HUES64 (cell line): Measurements from ENCODE around the gene MKI67.
"Not testable (repeated sequence)": the region's sequence is repeated elsewhere in the genome, so short reads cannot be mapped to it uniquely, and the experiment has no call there.

Source experiments
- H3K27ac ChIP-seq: 2 replicates; pipeline ENCODE4 v1.7.0; 2013; ENCODE audit warnings: low read depth, low read length, inconsistent platforms
- H3K27me3 ChIP-seq: 2 replicates; pipeline ENCODE4 v1.6.1; 2013; ENCODE audit warnings: mild to moderate bottlenecking, low read length; ENCODE audit not compliant: insufficient read depth
- H3K36me3 ChIP-seq: 2 replicates; pipeline ENCODE4 v1.6.1; 2013; ENCODE audit warnings: mild to moderate bottlenecking, low read length; ENCODE audit not compliant: insufficient read depth
- H3K4me1 ChIP-seq: 2 replicates; pipeline ENCODE4 v1.6.1; 2013; ENCODE audit warnings: mild to moderate bottlenecking, low read length, moderate library complexity; ENCODE audit not compliant: insufficient read depth
- H3K4me3 ChIP-seq: 2 replicates; pipeline ENCODE4 v1.5.1; 2013; ENCODE audit warnings: mild to moderate bottlenecking, low read length, moderate library complexity
- H3K9ac ChIP-seq: 2 replicates; pipeline ENCODE4 v1.6.1; 2013; ENCODE audit warnings: mild to moderate bottlenecking, low read depth, low read length
- H3K9me3 ChIP-seq: 2 replicates; pipeline ENCODE4 v1.6.1; 2013; ENCODE audit warnings: low read depth, low read length; ENCODE audit not compliant: insufficient read depth
- WGBS: fragments of 150-250, 120-280 bp; methylation state at CpG from one replicate; pipeline ENCODE4 v1.1.7; 2013; ENCODE audit warnings: missing lambda C conversion rate; 5-methylcytosine and 5-hydroxymethylcytosine counted together

MKI67 gene

GRCh38 chr10:128103229-128103714 lies 23.0 kb downstream of the MKI67 start:
- no peak overlapping the region for H3K27ac ChIP-seq
- 87% methylated on average over 8 of the region's 8 CpGs for WGBS
- H3K9ac ChIP-seq: no peak overlapping the region
- H3K27me3 ChIP-seq: no peaks in the 10 kb centered on the region
- H3K9me3 ChIP-seq: no peaks in the 10 kb centered on the region
- H3K36me3 ChIP-seq: peaks cover 100% of the 10 kb centered on the region
- no peak overlapping the region for H3K4me3 ChIP-seq
- H3K4me1 ChIP-seq: no peaks in the 10 kb centered on the region

DNA sequence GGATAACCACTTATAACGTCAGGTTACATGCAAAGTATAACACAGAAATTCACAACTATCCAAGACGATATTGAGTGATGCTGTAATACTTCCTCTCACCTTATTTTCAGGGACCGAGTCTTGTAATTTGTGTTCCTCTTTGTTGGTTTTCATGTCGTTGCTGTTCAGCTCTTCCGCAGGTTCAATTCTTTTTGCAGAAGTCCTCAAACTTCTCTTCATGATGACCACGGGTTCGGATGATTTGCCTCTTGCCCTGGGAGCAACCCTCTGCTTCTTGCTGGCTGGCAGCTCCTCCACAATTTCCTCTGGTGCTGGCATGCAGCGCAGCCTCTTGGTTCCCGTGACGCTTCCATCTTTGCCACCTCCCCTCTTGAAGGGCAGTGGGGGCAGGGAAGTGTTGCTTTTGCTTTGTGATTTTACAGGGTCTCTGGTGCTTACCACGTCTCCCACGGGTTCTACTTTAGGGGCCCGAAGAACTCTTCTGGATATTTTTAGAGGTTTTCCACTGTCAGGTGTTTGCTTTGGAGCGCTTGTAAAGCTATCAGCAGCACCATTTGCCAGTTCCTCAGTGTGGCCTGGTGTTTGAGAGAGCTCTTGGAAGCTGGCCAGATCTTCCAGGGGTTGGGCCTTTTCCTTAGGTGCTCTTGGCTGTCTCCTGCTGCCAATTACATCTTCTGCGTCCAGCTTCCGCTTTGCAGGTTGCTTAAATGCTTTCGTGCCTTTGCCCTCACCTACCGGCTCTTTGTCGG lies 23.6 kb downstream of the MKI67 start:
- Histone ChIP-seq H3K27ac (no peak overlapping the region), H3K27me3 (no peaks in the 10 kb centered on the region), H3K4me3 (no peak overlapping the region), H3K4me1 (no peaks in the 10 kb centered on the region), H3K9me3 (no peaks in the 10 kb centered on the region), H3K36me3 (peaks cover 100% of the 10 kb centered on the region), H3K9ac (no peak overlapping the region)
- WGBS: 93% methylated on average over 19 of the region's 19 CpGs

GRCh38 chr10:128101901-128102300 lies 24.3 kb downstream of the MKI67 start:
- Histone ChIP-seq H3K36me3 (peaks cover 100% of the 10 kb centered on the region), H3K4me1 (no peaks in the 10 kb centered on the region), H3K27ac (no peak overlapping the region), H3K4me3 (no peak overlapping the region), H3K9me3 (no peaks in the 10 kb centered on the region), H3K9ac (no peak overlapping the region), H3K27me3 (no peaks in the 10 kb centered on the region)
- WGBS: 86% methylated on average over 1 of the region's 1 CpG

- Histone ChIP-seq H3K27me3 (no peaks in the 10 kb centered on the region), H3K27ac (no peak overlapping the region), H3K4me3 (no peak overlapping the region), H3K36me3 (peaks cover 85% of the 10 kb centered on the region), H3K9me3 (no peaks in the 10 kb centered on the region), H3K4me1 (no peaks in the 10 kb centered on the region), H3K9ac (no peak overlapping the region)
- 96% methylated on average over 10 of the region's 10 CpGs for WGBS
Observed at GRCh38 chr10:128099901-128100300, 26.3 kb downstream of the MKI67 start.

- peaks cover 72% of the 10 kb centered on the region for H3K36me3 ChIP-seq
- H3K4me3 ChIP-seq: no peak overlapping the region
- WGBS: 96% methylated on average over 10 of the region's 10 CpGs
- H3K27ac ChIP-seq: no peak overlapping the region
- H3K9me3 ChIP-seq: no peaks in the 10 kb centered on the region
- no peaks in the 10 kb centered on the region for H3K27me3 ChIP-seq
- H3K4me1 ChIP-seq: no peaks in the 10 kb centered on the region
- no peak overlapping the region for H3K9ac ChIP-seq
Observed at GRCh38 chr10:128098631-128099030, 27.6 kb downstream of the MKI67 start.

GRCh38 chr10:128097783-128098182 lies 28.4 kb downstream of the MKI67 start:
- 94% methylated on average over 8 of the region's 8 CpGs for WGBS

GRCh38 chr10:128096486-128097199 lies 29.6 kb downstream of the MKI67 start:
- no peak overlapping the region for H3K27ac ChIP-seq
- H3K9ac ChIP-seq: no peak overlapping the region
- no peaks in the 10 kb centered on the region for H3K4me1 ChIP-seq
- H3K4me3 ChIP-seq: no peak overlapping the region
- no peaks in the 10 kb centered on the region for H3K9me3 ChIP-seq
- WGBS: 95% methylated on average over 5 of the region's 5 CpGs
- H3K36me3 ChIP-seq: peaks cover 53% of the 10 kb centered on the region
- no peaks in the 10 kb centered on the region for H3K27me3 ChIP-seq

More at GRCh38 chr10:128097783-128098182, 28.4 kb downstream of the MKI67 start:
- H3K9me3 ChIP-seq: no peaks in the 10 kb centered on the region
- no peak overlapping the region for H3K27ac ChIP-seq
- no peak overlapping the region for H3K4me3 ChIP-seq
- no peaks in the 10 kb centered on the region for H3K4me1 ChIP-seq
- H3K36me3 ChIP-seq: peaks cover 64% of the 10 kb centered on the region
- no peaks in the 10 kb centered on the region for H3K27me3 ChIP-seq
- no peak overlapping the region for H3K9ac ChIP-seq

- H3K9me3 ChIP-seq: no peaks in the 10 kb centered on the region
- H3K4me1 ChIP-seq: no peaks in the 10 kb centered on the region
- peaks cover 45% of the 10 kb centered on the region for H3K36me3 ChIP-seq
- H3K4me3 ChIP-seq: no peak overlapping the region
- no peak overlapping the region for H3K9ac ChIP-seq
- no peak overlapping the region for H3K27ac ChIP-seq
- H3K27me3 ChIP-seq: no peaks in the 10 kb centered on the region
- 94% methylated on average over 11 of the region's 11 CpGs for WGBS
Observed at GRCh38 chr10:128095753-128096469, 30.3 kb downstream of the MKI67 start.

GRCh38 chr10:128095027-128095752 lies 31.0 kb downstream of the MKI67 start:
- Histone ChIP-seq H3K27ac (no peak overlapping the region), H3K4me1 (no peaks in the 10 kb centered on the region), H3K9me3 (no peaks in the 10 kb centered on the region), H3K4me3 (no peak overlapping the region), H3K9ac (no peak overlapping the region), H3K27me3 (no peaks in the 10 kb centered on the region), H3K36me3 (peaks cover 38% of the 10 kb centered on the region)
- WGBS: 96% methylated on average over 11 of the region's 11 CpGs

- not testable (repeated sequence) for H3K9me3 ChIP-seq, H3K27me3 ChIP-seq, H3K4me1 ChIP-seq, H3K4me3 ChIP-seq, H3K9ac ChIP-seq, H3K27ac ChIP-seq
- H3K36me3 ChIP-seq: peaks cover 32% of the 10 kb centered on the region
- 100% methylated on average over 2 of the region's 4 CpGs for WGBS
Observed at GRCh38 chr10:128094596-128094995, 31.6 kb downstream of the MKI67 start.
